ENCODE results near the gene KPNB1. TPM values are rescaled to one million over a fixed set of nuclear protein-coding genes. Genes with fewer than 3 reads are reported as not detected.

Gene KPNB1
- total and polyA plus RNA-seq, 7 donors = 23.4 to 268 (median 185) TPM

DNA sequence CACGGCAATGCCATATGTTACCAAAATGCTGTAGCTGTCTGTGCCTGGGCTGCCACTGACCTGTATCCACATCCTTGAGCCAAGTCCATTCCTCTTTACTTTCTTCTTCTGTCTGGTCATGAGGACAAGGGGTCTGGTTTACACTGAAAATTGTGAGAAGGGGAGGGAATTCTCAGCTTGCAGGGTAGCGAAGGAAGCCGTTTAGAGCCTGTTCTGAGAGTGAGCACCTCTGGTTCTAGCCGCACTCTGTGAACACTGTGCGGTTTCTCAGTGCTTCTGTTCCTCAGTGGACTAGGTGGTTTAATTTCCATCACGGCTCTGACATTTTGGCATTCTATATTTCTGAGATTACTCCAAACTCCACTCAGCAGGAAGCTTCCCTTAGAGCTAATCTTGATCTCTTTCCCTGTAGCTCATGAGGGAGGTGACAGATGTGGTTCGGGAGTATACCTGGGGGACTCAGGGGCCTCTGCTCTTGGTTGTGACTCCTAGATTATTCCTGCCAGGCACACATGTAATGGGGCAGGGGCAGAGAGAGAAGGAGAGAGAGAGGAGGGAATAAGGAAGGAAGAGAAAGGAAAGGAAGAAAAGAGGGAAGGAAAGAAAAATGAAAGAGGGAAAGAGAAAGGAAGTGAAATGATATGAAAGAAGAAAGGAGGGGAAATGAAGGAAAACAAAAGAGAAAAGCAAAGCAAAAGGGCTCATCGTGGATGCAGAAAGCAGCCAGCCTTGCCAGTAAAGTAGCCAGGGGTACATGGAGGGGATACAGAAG is 69.1 kb downstream of the KPNB1 start:
- Histone ChIP-seq H3K36me3 (no peaks in the 10 kb centered on the region), H3K27me3 (peaks cover 18 to 85% (median 48%) of the 10 kb centered on the region in 3 donors), H3K9me3 (no peaks in the 10 kb centered on the region), H3K27ac (no peak overlapping the region), H3K4me3 (no peak overlapping the region), H3K4me1 (peaks cover 0 to 14% (median 13%) of the 10 kb centered on the region in 4 donors)
- DNase-seq = no peak
- 52 to 59% methylated on average over 8 of the region's 8 CpGs for WGBS, 2 donors
- intact Hi-C loops (cut with DNase I) = no loop called here
- TF ChIP-seq EP300 (IDR thresholded peaks at IDR 0.05) (no peak), POLR2AphosphoS5 (IDR thresholded peaks at IDR 0.05) (no peak), POLR2A (IDR thresholded peaks at IDR 0.05) (no peak)
- TF ChIP-seq, protein P1, sequence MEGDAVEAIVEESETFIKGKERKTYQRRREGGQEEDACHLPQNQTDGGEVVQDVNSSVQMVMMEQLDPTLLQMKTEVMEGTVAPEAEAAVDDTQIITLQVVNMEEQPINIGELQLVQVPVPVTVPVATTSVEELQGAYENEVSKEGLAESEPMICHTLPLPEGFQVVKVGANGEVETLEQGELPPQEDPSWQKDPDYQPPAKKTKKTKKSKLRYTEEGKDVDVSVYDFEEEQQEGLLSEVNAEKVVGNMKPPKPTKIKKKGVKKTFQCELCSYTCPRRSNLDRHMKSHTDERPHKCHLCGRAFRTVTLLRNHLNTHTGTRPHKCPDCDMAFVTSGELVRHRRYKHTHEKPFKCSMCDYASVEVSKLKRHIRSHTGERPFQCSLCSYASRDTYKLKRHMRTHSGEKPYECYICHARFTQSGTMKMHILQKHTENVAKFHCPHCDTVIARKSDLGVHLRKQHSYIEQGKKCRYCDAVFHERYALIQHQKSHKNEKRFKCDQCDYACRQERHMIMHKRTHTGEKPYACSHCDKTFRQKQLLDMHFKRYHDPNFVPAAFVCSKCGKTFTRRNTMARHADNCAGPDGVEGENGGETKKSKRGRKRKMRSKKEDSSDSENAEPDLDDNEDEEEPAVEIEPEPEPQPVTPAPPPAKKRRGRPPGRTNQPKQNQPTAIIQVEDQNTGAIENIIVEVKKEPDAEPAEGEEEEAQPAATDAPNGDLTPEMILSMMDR (IDR thresholded peaks at IDR 0.05) = no peak

DNA sequence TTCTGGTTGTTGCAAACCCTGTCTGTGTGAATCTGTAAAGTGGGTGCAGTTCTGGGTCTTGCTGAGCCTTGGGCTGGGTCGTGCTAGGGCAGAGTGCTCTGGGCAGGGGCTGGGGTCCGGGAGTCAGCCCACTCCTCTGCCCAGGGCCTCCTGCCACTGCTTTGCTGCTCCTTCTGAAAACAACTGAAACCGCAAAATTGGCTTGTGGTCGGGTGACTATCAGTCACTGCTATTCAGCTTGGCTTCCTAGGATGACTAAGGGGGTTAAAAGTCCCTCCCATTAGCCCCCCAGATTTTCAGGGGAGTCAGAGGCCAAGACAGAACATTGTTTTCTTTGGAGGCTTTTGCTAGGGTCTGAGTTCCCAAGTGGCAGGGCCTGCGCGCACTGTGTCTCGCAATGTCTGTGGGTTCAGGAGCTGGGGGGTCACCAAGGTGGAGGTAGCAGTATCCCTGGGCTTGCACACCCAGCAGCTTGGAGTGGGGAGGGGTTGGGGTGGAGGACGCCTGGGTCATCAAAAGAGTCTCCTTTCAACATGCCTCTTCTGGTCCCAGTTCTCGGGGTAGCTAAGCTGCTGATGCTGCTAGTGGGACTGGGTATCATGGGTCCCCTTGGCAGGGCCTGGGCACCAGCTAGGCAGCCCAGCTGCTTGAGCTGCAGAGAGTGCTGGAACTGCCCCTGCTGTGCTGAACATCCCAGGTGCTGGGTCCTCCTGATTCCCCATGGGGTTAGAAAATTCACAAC is 69.9 kb downstream of the KPNB1 start:
- DNase-seq = no peak
- H3K4me3 ChIP-seq = no peak overlapping the region
- WGBS, 2 donors = 57 to 67% methylated on average over 9 of the region's 9 CpGs
- no peak for TF ChIP-seq EP300 (IDR thresholded peaks at IDR 0.05)
- no peak for TF ChIP-seq POLR2A (IDR thresholded peaks at IDR 0.05)
- no peak for TF ChIP-seq POLR2AphosphoS5 (IDR thresholded peaks at IDR 0.05)
- TF ChIP-seq, protein P1 (IDR thresholded peaks at IDR 0.05) = no peak
- no peak overlapping the region for H3K27ac ChIP-seq
- peaks cover 0 to 14% (median 13%) of the 10 kb centered on the region in 4 donors for H3K4me1 ChIP-seq
- H3K36me3 ChIP-seq = no peaks in the 10 kb centered on the region
- intact Hi-C loops (cut with DNase I) = no loop called here
- no peaks in the 10 kb centered on the region for H3K9me3 ChIP-seq
- H3K27me3 ChIP-seq = peaks cover 21 to 88% (median 41%) of the 10 kb centered on the region in 3 donors

DNA sequence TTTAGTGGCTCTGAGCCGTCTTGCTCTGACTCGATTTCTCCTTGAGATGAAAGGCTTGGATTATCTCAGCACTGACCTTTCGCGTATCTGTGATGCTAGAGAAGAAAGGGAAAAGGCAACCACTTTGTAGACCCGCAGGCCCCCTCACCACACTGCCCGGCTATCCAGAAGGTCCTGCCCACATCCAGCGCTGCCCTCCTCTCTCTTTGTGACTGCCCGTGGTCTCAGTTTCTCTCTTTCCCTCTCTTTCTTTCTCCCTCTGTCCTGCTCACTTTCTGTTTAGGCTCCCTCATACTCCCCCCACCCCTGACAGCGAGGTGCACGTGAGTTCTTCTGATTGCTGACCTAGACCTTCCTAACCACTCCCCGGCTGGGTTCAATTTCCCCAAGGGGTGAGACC is 70.5 kb downstream of the KPNB1 start:
- no peak for TF ChIP-seq POLR2A (IDR thresholded peaks at IDR 0.05)
- TF ChIP-seq POLR2AphosphoS5 (IDR thresholded peaks at IDR 0.05) = no peak
- TF ChIP-seq EP300 (IDR thresholded peaks at IDR 0.05) = no peak
- TF ChIP-seq, protein P1 (IDR thresholded peaks at IDR 0.05) = no peak
- peaks cover 21 to 86% (median 39%) of the 10 kb centered on the region in 3 donors for H3K27me3 ChIP-seq

DNA sequence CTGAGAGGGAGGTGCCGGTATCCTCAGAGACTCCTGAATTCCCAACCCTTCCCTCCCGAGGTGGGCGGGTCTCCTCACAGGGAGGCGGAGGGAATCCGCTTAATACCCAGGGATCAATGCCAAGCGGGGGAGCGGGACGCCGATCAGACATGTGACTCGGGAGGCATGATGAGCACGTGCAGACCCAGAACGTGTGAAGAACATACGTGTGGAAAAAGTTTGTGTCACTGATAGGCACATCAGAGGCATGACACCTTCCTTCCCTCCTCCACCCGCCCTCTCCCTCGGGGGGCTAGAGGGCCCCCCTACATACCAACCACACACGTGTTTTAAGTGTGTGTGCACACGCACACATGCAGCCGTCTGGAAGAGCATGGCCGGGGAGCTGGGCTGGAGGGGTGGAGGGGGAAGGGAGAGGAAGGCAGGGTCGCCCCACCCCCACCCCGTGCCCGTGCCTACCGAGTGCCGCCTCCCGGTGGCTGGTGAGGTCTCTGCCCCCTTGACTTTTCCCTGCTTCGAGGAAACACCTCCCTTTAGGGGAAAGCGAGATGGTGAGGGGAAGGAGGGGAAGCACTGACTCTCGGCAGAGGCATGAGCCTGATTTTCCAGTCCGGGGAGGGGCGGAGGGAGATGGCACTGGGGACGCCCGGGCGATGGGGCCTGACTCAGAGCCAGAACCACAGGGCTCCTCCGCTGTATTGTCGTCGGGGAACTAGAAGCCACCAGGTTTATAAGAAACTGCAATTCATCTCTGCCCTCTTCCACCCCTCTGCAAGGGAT is 71.2 kb downstream of the KPNB1 start:
- H3K4me3 ChIP-seq = no peak overlapping the region
- WGBS, 2 donors = 13 to 21% methylated on average over 36 of the region's 36 CpGs
- no peaks in the 10 kb centered on the region for H3K36me3 ChIP-seq
- no peaks in the 10 kb centered on the region for H3K9me3 ChIP-seq
- intact Hi-C loops (cut with DNase I) = no loop called here
- TF ChIP-seq EP300 (IDR thresholded peaks at IDR 0.05) (no peak), POLR2A (IDR thresholded peaks at IDR 0.05) (no peak), POLR2AphosphoS5 (IDR thresholded peaks at IDR 0.05) (no peak)
- TF ChIP-seq, protein P1 (IDR thresholded peaks at IDR 0.05) = no peak
- peaks cover 21 to 89% (median 47%) of the 10 kb centered on the region in 3 donors for H3K27me3 ChIP-seq
- no peak for DNase-seq
- H3K4me1 ChIP-seq = peaks cover 0 to 14% (median 13%) of the 10 kb centered on the region in 4 donors
- H3K27ac ChIP-seq = no peak overlapping the region

More for the DNA sequence above, 70.5 kb downstream of the KPNB1 start:
- no peak overlapping the region for H3K27ac ChIP-seq
- H3K9me3 ChIP-seq = no peaks in the 10 kb centered on the region
- no peaks in the 10 kb centered on the region for H3K36me3 ChIP-seq
- intact Hi-C loops (cut with DNase I) = no loop called here
- peaks cover 0 to 14% (median 13%) of the 10 kb centered on the region in 4 donors for H3K4me1 ChIP-seq
- no peak overlapping the region for H3K4me3 ChIP-seq
- no peak for DNase-seq
- 54 to 63% methylated on average over 11 of the region's 11 CpGs for WGBS, 2 donors
